CD4-positive, alpha-beta T cell treated with Interferon gamma for 1 hour (primary cell): ENCODE measurements around the gene MTFR1L.

Experiments used
- DNase-seq: peaks from one replicate; pipeline ENCODE4 v3.0.0-alpha.2; 2020

The MTFR1L gene

GRCh38 chr1:25863486-25864262 lies 43.9 kb downstream of the MTFR1L start:
- DNase-seq, result no peak

- DNase-seq, result no peak
These were observed 44.7 kb downstream of the MTFR1L start for GRCh38 chr1:25864434-25864833.

DNA sequence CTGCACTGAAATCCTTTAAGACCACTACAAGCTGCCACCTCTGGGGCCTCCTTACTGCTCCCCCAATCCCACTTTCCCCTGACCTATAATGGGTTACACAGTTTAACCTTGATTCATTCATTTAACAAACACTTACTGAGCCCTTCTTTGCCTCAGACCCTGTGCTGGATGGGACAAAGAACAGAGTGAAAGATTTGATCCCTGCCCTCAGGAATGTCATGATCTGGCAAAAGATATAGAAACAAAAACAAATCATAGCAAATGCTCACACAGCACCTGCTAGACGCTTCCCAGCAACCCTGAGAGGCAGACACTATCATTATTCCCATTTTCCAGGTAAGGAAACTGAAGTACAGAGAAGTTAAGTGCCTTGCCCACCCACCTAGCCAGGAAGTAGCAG lies 46.5 kb downstream of the MTFR1L start:
- DNase-seq, result no peak

GRCh38 chr1:25867210-25867991 lies 47.6 kb downstream of the MTFR1L start:
- no peak for DNase-seq

GRCh38 chr1:25869909-25870606 lies 50.3 kb downstream of the MTFR1L start:
- no peak for DNase-seq

- DNase-seq, result no peak
These were observed 50.9 kb downstream of the MTFR1L start for GRCh38 chr1:25870614-25871013.

- DNase-seq, result no peak
These were observed 51.4 kb downstream of the MTFR1L start for GRCh38 chr1:25871086-25871703.

DNA sequence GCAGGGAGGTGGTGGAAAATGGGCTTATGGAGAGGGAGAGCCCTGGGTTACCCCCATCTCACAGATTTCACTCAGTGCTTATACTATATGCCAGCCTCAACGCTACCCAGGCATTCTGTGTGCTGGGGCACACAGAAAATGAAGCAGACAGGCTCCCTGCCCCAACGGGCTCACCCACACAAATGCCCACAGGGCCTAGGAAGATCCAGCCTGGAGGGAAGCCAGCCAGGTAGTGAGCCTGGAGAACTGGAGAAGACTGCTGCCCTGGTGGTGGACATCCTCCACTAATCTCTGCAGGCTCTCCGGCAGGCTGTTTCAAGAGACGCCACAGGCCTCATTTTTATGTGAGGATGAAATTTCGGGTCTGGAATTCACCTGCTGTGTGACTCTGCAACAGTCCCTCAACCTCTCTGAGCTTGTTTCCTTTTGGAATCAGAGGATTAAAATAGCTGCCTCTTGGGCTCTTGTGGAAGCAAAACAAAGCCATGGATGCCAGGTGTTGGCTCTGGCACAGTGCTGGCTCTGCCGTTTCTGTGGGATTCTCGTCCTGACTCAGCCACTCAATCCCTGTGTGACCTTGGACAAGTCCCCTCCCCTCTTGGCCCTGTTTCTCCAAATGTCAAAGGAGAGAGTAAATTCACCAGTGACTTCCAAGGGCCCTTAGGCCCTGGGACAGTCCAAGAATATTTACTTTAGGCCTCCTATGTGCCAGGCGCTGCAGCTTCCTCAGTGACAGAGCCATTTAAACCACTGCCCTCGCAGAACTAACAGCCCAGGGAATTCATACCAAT lies 52.1 kb downstream of the MTFR1L start:
- no peak for DNase-seq

DNA sequence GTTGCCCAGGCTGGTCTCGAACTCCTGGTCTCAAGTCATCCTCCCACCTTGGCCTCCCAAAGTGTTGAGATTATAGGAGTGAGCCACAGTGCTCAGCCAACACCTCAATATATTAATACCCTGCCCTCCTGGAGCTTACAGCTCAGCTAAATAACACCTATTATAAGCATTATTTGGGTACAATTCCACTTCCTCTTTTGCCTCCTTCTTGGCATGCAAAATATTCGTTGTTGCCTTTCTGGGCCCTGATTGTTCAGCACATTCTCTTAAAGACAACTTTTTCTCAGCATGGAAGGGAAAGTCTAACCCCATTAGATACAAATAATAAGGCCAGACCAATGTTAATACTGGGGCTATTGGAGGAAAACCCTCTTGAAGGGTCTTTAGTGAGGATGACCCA lies 53.0 kb downstream of the MTFR1L start:
- no peak for DNase-seq

- no peak for DNase-seq
These were observed 53.4 kb downstream of the MTFR1L start for GRCh38 chr1:25873120-25873519.

DNA sequence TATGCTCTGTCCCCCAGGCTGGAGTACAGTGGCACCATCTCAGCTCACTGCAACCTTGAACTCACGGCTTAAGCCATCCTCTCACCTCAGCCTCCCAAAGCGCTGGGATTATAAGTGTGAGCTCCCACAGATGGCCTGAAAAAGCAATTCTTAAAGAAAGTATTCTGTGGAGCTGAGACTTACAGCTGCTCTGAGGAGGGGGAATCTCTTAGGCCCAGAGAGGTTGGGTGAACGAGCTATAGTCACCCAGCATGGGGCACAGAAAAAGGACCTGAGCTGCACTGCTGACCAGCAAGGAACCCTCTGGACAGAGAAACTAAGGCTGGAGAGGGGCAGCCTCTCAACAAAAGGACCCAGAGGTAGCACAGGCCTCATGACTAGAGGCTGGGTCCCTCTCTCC lies 54.5 kb downstream of the MTFR1L start:
- no peak for DNase-seq

DNA sequence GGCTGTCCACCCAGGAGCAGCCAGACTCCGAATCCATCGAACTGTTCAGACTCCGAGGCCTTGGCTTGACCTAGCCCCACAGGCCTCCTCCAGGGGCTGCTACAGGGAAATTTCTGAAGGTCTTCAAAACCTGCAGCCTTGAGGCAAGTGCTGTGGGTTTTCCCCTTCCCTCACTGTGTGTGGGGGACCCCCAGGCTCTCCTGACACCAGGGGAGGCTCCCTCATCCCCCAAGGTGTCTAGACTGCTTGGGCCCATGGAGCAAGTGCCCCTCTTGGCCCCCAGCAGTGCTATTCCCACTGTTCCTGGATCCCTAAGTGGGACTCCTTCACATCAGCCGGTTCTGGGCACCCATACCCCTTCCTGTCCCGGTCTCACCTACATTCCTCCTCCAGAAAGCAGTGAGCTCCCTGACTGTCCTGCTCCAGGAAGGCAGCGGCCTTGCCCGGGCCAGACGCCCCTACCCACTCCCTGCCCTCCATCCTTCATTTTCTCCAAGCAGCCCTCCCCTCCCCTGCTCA lies 54.9 kb downstream of the MTFR1L start:
- DNase-seq, result no peak

DNA sequence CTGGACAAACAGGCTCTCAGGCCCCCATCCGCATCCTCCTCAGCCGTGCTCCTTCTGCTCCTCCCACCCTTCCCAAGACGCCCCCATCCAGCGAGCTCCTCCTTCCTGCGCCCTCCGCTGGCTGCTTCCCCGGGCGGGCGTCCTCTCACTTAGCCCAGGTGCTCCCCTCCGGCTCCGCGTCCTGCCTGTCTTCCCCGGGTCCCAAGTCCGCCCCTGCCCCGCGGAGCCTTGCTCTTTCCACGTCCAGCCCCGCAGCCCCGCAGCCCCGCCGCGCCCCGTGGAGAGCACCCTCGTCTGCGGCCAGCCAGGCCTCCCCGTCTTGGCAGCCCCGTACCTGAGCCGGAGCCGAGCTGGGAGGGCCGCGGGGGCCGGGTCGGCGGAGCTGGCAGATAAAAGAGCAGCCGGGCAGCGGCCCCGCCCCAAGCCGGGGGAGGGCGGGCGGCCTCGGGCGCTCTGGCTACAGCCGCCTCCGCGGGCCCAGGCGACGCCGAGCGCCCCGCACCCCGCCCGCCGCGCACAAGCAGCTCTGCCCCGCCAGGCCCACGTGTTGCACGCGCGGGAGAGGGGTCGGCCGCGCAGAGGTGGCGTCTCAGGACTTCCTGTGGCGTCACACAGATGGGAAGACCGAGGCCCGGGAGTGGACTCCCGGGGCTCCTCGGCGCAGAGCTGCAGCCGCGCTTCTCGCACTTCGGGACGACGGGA lies 55.6 kb downstream of the MTFR1L start, which contains the start of gene PAQR7:
TSS of gene PAQR7 (minus strand) at position 555 of the 702 bp plus-strand sequence. CDS start 11,869 bp downstream, outside the sequence.
- peak; percentile 58 for DNase-seq

DNA sequence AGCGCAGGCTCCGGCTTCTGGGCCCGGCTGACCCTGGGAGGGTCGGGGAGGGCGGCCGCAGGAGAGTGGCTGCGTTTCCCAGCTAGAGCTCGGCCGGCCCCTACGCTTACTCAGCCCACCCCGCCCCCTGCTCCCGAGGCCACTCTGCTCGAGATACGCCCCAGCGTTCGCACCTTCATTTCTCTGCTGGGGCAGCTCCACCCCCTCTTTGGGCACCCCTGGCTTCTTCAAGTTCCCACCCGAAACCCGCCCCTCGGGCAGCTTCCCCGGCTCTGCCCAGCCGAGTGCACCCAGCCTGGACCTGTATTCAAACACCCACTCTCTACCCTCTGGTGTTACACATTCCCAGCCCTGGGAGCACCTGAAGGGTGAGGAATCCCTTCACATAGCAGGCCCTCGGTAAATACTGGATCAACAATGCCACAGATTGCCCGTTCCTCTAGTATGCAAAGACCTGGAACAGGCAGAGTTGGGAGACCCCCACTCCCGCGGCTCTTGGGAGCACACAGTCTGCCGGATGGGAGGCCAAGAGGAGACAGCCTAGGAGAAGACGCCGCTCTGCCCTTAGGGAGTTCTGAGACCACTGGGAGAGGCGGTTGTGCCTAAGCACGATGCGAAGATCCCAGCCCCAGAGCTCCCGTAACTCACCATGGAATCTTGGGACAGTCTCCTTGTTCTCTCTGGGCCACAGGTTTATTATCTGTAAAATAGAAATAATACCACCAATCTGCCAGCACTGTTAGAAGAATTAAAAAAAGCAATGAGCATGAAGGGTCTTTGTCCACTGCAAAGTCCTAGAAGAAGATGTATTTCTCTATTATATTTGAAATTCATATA lies 56.3 kb downstream of the MTFR1L start:
- peak; percentile 5 for DNase-seq

DNA sequence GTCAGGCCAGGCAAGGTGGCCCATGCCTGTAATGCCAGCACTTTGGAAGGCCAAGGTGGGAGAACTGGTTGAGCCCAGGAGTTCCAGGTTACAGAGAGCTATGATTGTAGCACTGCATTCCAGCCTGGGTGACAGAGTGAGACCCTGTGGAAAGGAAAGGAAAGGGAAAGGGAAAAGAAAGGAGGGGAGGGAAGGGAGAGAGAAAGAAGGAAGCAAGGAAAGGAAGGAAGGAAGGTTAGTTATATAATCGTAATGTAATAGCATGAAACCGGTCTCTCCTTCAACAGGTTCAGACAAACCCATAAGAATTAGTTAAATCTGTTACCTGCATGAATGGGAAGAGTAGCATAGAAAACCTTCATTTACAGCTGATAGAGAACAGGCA lies 56.9 kb downstream of the MTFR1L start:
- DNase-seq, result no peak

DNA sequence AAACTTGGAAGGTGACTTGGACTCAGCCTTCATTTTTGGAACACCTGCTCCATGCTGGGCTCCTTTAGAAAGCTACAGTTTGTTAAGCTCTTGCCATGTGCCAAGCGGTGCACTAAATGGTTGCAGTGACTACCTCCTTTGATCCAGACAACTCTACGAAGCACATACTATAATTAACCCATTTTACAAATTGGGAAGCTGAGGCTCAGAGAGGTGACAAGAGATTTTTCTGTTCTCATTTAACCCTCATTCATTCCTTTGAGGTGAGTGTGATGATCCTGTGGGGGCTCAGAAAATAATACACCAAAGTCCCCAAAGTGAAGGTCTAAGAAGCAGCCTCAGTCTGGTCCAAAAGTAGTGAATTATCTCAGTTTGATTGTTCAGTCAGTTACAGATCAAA lies 57.4 kb downstream of the MTFR1L start:
- no peak for DNase-seq

DNA sequence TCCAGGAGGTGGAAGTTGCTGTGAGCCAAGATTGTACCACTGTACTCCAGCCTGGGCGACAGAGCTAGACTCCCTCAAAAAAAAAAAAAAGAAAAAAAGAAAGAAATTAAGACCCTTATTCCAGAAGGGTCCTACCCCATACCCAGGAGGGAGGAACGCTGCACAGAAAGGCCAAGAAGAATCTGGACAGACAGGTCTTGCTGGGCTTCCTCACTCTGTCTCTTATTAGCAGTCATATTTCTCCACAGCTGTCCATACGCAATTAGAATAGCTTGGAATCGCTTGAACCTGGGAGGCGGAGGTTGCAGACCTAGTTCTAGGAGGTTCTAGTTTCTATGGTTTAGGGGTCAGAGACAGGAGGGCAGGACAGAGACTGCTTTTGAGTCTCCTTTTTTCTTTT lies 58.9 kb downstream of the MTFR1L start:
- no peak for DNase-seq

GRCh38 chr1:25879675-25880074 lies 59.9 kb downstream of the MTFR1L start:
- no peak for DNase-seq

DNA sequence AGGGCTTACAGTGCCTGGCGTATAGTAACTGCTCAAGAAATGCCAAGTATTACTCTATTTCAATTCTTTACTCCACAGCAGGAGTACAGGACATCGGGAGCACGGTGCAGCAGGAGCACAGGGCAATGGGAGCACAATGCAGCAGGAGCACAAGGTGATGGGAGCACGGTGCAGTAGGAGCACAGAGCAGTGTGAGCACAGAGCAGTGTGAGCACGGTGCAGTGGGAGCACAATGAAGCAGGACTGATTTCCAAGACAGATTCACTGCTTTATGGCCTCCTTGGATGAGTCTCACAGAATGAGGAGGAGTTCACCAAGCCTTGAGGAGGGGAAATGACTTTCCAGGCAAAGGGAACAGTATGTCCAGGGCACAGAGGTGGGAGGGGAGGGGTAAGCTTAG lies 60.8 kb downstream of the MTFR1L start:
- no peak for DNase-seq

GRCh38 chr1:25881266-25881665 lies 61.5 kb downstream of the MTFR1L start:
- no peak for DNase-seq
